Peyer's patch (tissue), 4 donors: ENCODE data around the gene MACROD2.

Experiments
- CTCF ChIP-seq, 6 experiments: fragments of 450-650 bp in 4 of 6; fragments of 200-600 bp in 2 of 6; sonication (generic) in 1 of 6; IDR thresholded peaks; one replicate each; pipeline ENCODE4 v1.5.1; 2017 to 2019; ENCODE audit warnings: antibody characterized with exemption in 6 of 6, mild to moderate bottlenecking in 3 of 6, moderate library complexity in 1 of 6
- POLR2A ChIP-seq, 2 donors: fragments of 450-650 bp; IDR thresholded peaks; one replicate each; pipeline ENCODE4 v1.5.1; 2017; ENCODE audit warnings: antibody characterized with exemption in 2 of 2, mild to moderate bottlenecking in 2 of 2, moderate library complexity in 2 of 2

DNA sequence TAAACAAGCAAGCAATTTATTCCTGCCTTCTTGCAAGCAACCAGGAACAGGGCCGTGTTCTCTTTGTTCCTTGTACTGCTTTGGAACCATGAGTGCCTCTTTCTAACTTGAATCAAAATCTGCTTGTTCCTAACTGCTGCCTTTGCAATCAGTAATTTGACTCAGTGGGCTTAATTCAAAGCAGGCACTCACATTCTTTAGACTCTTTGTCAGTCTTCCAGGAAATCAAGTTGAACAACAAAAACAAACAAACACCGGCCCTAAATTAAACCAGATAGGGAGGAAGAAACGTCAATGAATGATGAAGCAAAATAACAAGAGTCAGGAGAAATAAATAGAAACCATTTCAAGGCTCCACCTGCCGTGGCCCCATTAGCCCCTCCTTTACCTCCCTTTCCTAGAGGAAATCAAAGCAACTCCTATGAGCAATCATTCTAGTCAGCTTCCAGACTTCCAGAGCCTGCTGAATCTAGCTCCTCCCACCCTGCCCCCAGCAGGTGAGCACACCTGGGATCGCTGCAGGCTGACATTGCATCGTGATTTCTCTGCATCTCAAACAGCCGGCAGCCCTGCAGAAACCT is 924.3 kb downstream of the MACROD2 start:
- TF ChIP-seq CTCF (IDR thresholded peaks at IDR 0.05) (no peak), POLR2A (IDR thresholded peaks at IDR 0.05) (no peak)
